Upper lobe of left lung (tissue), 6 donors: Measurements from ENCODE around the gene ZNF101. TPM values are rescaled to one million over a fixed set of nuclear protein-coding genes. Genes with fewer than 3 reads are reported as not detected.
A peak's percentile ranks its signal among the peaks of the same experiment; 100 is the strongest.

Source experiments
- ATAC-seq, 2 donors: fragments of 200-7000 bp; cut with Tn5 transposase; one replicate each; pipeline ENCODE4 v1.9.1; 2022; ENCODE audit warnings: mild to moderate bottlenecking in 2 of 2, moderate library complexity in 2 of 2; ENCODE audit not compliant: low FRiP score in 2 of 2
- DNase-seq, 2 donors: peaks; one replicate each; pipeline ENCODE4 v3.0.0-alpha.2; 2019 to 2020
- H3K27ac ChIP-seq, 4 donors: fragments of 200-600 bp; sonication (generic); one replicate each; pipeline ENCODE4 v1.5.1; 2016 to 2019
- H3K27me3 ChIP-seq, 4 donors: fragments of 200-600 bp; sonication (generic); one replicate each; pipeline ENCODE4 v1.5.1; 2017 to 2019
- H3K36me3 ChIP-seq, 4 donors: fragments of 200-600 bp; sonication (generic); one replicate each; pipeline ENCODE4 v1.5.1; 2016 to 2019
- H3K4me1 ChIP-seq, 4 donors: fragments of 200-600 bp; sonication (generic); one replicate each; pipeline ENCODE4 v1.5.1; 2018 to 2019
- H3K4me3 ChIP-seq, 4 donors: fragments of 200-600 bp; sonication (generic); one replicate each; pipeline ENCODE4 v1.5.1; 2017 to 2019; ENCODE audit warnings: mild to moderate bottlenecking in 2 of 4, moderate library complexity in 1 of 4
- H3K9me3 ChIP-seq, 4 donors: fragments of 200-600 bp; sonication (generic); one replicate each; pipeline ENCODE4 v1.5.1; 2018 to 2019
- CTCF ChIP-seq, 6 experiments: fragments of 450-650 bp in 4 of 6; fragments of 200-600 bp in 2 of 6; sonication (generic) in 2 of 6; IDR thresholded peaks; one replicate each; pipeline ENCODE4 v1.5.1; 2016 to 2019; ENCODE audit warnings: antibody characterized with exemption in 6 of 6
- EP300 ChIP-seq, 4 donors: sonication (generic); formaldehyde crosslinking; IDR thresholded peaks; one replicate each; pipeline ENCODE4 v1.5.1; 2017; ENCODE audit warnings: antibody characterized with exemption in 4 of 4, control low read depth in 2 of 4
- POLR2A ChIP-seq, 4 donors: fragments of 450-650 bp; IDR thresholded peaks; one replicate each; pipeline ENCODE4 v1.5.1; 2016 to 2017; ENCODE audit warnings: antibody characterized with exemption in 4 of 4, mild to moderate bottlenecking in 2 of 4
- POLR2AphosphoS5 ChIP-seq, 2 donors: sonication (generic); formaldehyde crosslinking; IDR thresholded peaks; one replicate each; pipeline ENCODE4 v1.5.1; 2017; ENCODE audit warnings: antibody characterized with exemption in 2 of 2
- WGBS, 2 donors: methylation state at CpG; one replicate each; pipeline ENCODE4 v1.1.5; 2017 to 2018; 5-methylcytosine and 5-hydroxymethylcytosine counted together
- total RNA-seq, 6 donors: library from RNA; depleted of rRNA in 4 of 6; stranded (reverse); fragments of >200 nt in 4 of 6; gene quantifications; one replicate each; pipeline versions ENCODE4 v1.1.0 to v1.2.1, GENCODE V29; 2016 to 2021
- donor health status: DM: no; HTN: no; CAD: no; lungs with moderate emphysema.
- donor health status: DM: no; HTN: yes; CAD: no; lungs with severe emphysema.

Gene ZNF101
- total RNA-seq, 6 donors from 2014 or later: 3.4 to 16.1 (median 11.1) TPM

GRCh38 chr19:19637186-19637522, 31.5 kb upstream of the ZNF101 start:
- peak in 1 of 2 donors; percentile 85 for DNase-seq
- 88 to 100% methylated on average over 4 to 27 of the region's 27 CpGs for WGBS, 2 donors
- peak overlapping the region in 2 of 4 donors; percentile 17 to 29 for H3K4me3 ChIP-seq
- no peaks in the 10 kb centered on the region for H3K9me3 ChIP-seq
- no peak for TF ChIP-seq POLR2AphosphoS5 (IDR thresholded peaks at IDR 0.05)
- TF ChIP-seq CTCF (IDR thresholded peaks at IDR 0.05): no peak
- TF ChIP-seq EP300 (IDR thresholded peaks at IDR 0.05): no peak
- no peak for TF ChIP-seq POLR2A (IDR thresholded peaks at IDR 0.05)
- H3K27ac ChIP-seq: no peak overlapping the region
- no peak for ATAC-seq
- no peaks in the 10 kb centered on the region for H3K27me3 ChIP-seq
- peaks cover 0 to 6% (median 3%) of the 10 kb centered on the region in 4 donors for H3K4me1 ChIP-seq
- H3K36me3 ChIP-seq: peaks cover 5 to 84% (median 56%) of the 10 kb centered on the region in 4 donors

DNA sequence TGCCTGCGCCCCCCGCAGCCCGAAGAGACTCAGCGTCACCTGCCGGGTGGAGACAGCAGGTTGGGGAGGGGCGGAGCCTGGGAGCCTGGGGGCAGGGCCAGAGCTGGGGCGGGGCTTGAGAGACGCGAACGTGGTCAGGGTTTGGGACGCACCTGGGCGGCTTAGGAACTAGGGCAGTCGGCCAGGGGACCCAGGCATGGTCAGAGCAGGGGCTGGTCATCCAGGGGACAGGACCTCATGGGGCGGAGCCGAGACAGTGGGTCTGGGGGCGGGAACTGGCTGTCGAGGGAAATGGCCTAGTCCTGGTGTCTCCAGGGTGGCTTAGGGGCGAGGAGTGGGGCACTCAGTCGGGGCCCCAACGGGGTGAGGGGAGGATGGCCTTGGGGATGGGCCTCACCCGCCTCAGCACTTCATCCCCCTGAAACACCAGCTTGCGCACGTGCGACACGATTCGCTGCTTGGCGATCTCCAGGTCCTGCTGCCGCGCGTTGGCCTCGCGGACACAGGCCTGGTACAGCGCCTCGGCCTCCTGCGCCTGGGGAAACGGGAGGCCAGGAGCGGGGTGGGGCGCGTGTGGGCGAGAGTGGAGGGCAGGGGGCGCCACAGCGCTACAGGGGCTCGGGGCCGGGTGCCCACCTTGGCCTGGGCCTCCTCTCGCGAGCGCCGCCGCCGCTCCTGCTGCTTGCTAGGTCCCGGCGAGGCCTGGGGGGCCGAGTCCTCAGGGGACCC, 31.0 kb upstream of the ZNF101 start:
- Histone ChIP-seq H3K4me1 (peaks cover under 1 to 11% (median 8%) of the 10 kb centered on the region in 4 donors), H3K36me3 (peaks cover 5 to 79% (median 50%) of the 10 kb centered on the region in 4 donors), H3K27me3 (no peaks in the 10 kb centered on the region), H3K27ac (no peak overlapping the region), H3K4me3 (peak overlapping the region in 2 of 4 donors; percentile 17 to 29), H3K9me3 (no peaks in the 10 kb centered on the region)
- ATAC-seq: peak in 1 of 2 donors; percentile 13
- 86 to 95% methylated on average over 20 to 46 of the region's 53 CpGs for WGBS, 2 donors
- no peak for TF ChIP-seq POLR2AphosphoS5 (IDR thresholded peaks at IDR 0.05)
- no peak for TF ChIP-seq POLR2A (IDR thresholded peaks at IDR 0.05)
- no peak for TF ChIP-seq CTCF (IDR thresholded peaks at IDR 0.05)
- TF ChIP-seq EP300 (IDR thresholded peaks at IDR 0.05): no peak
- DNase-seq: peak in 1 of 2 donors; percentile 80

GRCh38 chr19:19642506-19643157, 26.0 kb upstream of the ZNF101 start:
- peak overlapping the region; percentile 83 to 93 (median 91) for H3K27ac ChIP-seq
- TF ChIP-seq POLR2AphosphoS5 (IDR thresholded peaks at IDR 0.05) (no peak), POLR2A (IDR thresholded peaks at IDR 0.05) (no peak), CTCF (IDR thresholded peaks at IDR 0.05) (no peak), EP300 (IDR thresholded peaks at IDR 0.05) (no peak)
- 18 to 50% methylated on average over 7 to 16 of the region's 16 CpGs for WGBS, 2 donors
- H3K36me3 ChIP-seq: peaks cover 21 to 58% (median 41%) of the 10 kb centered on the region in 4 donors
- no peaks in the 10 kb centered on the region for H3K9me3 ChIP-seq
- ATAC-seq (peak in 1 of 2 donors; percentile 2), DNase-seq (peak in 1 of 2 donors; percentile 40)
- H3K27me3 ChIP-seq: no peaks in the 10 kb centered on the region
- peak overlapping the region; percentile 79 to 99 (median 90) for H3K4me3 ChIP-seq
- peaks cover 8 to 24% (median 11%) of the 10 kb centered on the region in 4 donors for H3K4me1 ChIP-seq

GRCh38 chr19:19643158-19644053, 25.2 kb upstream of the ZNF101 start, which contains the start of gene GMIP:
Gene GMIP (minus strand): TSS chr19:19643657. CDS start chr19:19643529, 128 bp downstream.
- H3K9me3 ChIP-seq: no peaks in the 10 kb centered on the region
- DNase-seq (peak; percentile 87 to 98), ATAC-seq (peak; percentile 80 to 94)
- H3K27ac ChIP-seq: peak within 1 kb of the TSS; percentile 83 to 93 (median 91)
- H3K36me3 ChIP-seq: peaks cover 21 to 52% (median 40%) of the 10 kb centered on the region in 4 donors
- H3K27me3 ChIP-seq: no peaks in the 10 kb centered on the region
- TF ChIP-seq POLR2AphosphoS5 (IDR thresholded peaks at IDR 0.05) (peak in 1 of 2 donors; percentile 42), EP300 (IDR thresholded peaks at IDR 0.05) (no peak), CTCF (IDR thresholded peaks at IDR 0.05) (peak; percentile 78 to 87 (median 84)), POLR2A (IDR thresholded peaks at IDR 0.05) (peak; percentile 14 to 88 (median 64))
- H3K4me3 ChIP-seq: peak within 1 kb of the TSS; percentile 79 to 99 (median 90)
- 0% methylated on average over 1 to 21 of the region's 50 CpGs for WGBS, 2 donors
- peaks cover 8 to 24% (median 11%) of the 10 kb centered on the region in 4 donors for H3K4me1 ChIP-seq
